ENCODE data around the gene NHLH1. TPM values are rescaled to one million over a fixed set of nuclear protein-coding genes. Genes with fewer than 3 reads are reported as not detected.

Gene NHLH1
- total RNA-seq, 1 donor from 2014 or later, result 0.71 TPM

GRCh38 chr1:160398823-160399222 is 32.0 kb downstream of the NHLH1 start:
- Mint-ChIP-seq H3K36me3 (ENCODE audit: low read depth) (no peaks in the 10 kb centered on the region), H3K27me3 (peaks cover 3% of the 10 kb centered on the region), H3K27ac (peak overlapping the region; percentile 10), H3K9me3 (no peaks in the 10 kb centered on the region), H3K4me1 (peaks cover 33% of the 10 kb centered on the region), H3K4me3 (peak overlapping the region; percentile 54)
- DNase-seq (no peak), ATAC-seq (ENCODE audit: low read depth) (no peak)
- CTCF ChIA-PET, result interaction anchor here (0.9 to 1.9 kb wide), 2 partner anchors 22 to 208 kb away, joined by 3 to 5 read pairs; no protein-coding TSS in a partner anchor
- intact Hi-C loops (cut with micrococcal nuclease), result no loop called here
- no peak for TF ChIP-seq CTCF (IDR thresholded peaks at IDR 0.05)
- POLR2A ChIA-PET, result no interaction called here

GRCh38 chr1:160399544-160400222 is 32.8 kb downstream of the NHLH1 start:
- H3K27me3 Mint-ChIP-seq, result no peaks in the 10 kb centered on the region
- H3K27ac Mint-ChIP-seq, result no peak overlapping the region
- POLR2A ChIA-PET, result interaction anchor here (0.6 to 0.7 kb wide), 2 partner anchors 143 to 733 kb away, joined by 3 to 5 read pairs; no protein-coding TSS in a partner anchor
- ATAC-seq (ENCODE audit: low read depth) (no peak), DNase-seq (no peak)
- no peaks in the 10 kb centered on the region for H3K9me3 Mint-ChIP-seq
- no peaks in the 10 kb centered on the region for H3K36me3 Mint-ChIP-seq (ENCODE audit: low read depth)
- no peak for TF ChIP-seq CTCF (IDR thresholded peaks at IDR 0.05)
- intact Hi-C loops (cut with micrococcal nuclease), result no loop called here
- H3K4me3 Mint-ChIP-seq, result peak overlapping the region; percentile 71
- H3K4me1 Mint-ChIP-seq, result peaks cover 42% of the 10 kb centered on the region
- CTCF ChIA-PET, result no interaction called here

- ATAC-seq (ENCODE audit: low read depth), result peak; percentile 69
- H3K27me3 Mint-ChIP-seq, result no peaks in the 10 kb centered on the region
- TF ChIP-seq CTCF (IDR thresholded peaks at IDR 0.05), result no peak
- peaks cover 45% of the 10 kb centered on the region for H3K4me1 Mint-ChIP-seq
- H3K4me3 Mint-ChIP-seq, result peak within 1 kb of the TSS; percentile 84
- intact Hi-C loops (cut with micrococcal nuclease), result no loop called here
- H3K36me3 Mint-ChIP-seq (ENCODE audit: low read depth), result no peaks in the 10 kb centered on the region
- CTCF ChIA-PET, result no interaction called here
- H3K27ac Mint-ChIP-seq, result peak within 1 kb of the TSS; percentile 68
- DNase-seq, result peak; percentile 74
- POLR2A ChIA-PET, result interaction anchor here (0.6 to 1.3 kb wide), 4 partner anchors 66 to 733 kb away, joined by 3 to 9 read pairs (median 7); no protein-coding TSS in a partner anchor
- no peaks in the 10 kb centered on the region for H3K9me3 Mint-ChIP-seq
Observed at GRCh38 chr1:160400223-160400645, 33.4 kb downstream of the NHLH1 start, which contains the start of gene VANGL2. Gene VANGL2 (plus strand): TSS chr1:160400564. CDS start chr1:160415838, 15,274 bp downstream.

- Mint-ChIP-seq H3K36me3 (ENCODE audit: low read depth) (no peaks in the 10 kb centered on the region), H3K27ac (peak overlapping the region; percentile 68), H3K27me3 (no peaks in the 10 kb centered on the region), H3K4me1 (peaks cover 48% of the 10 kb centered on the region), H3K9me3 (no peaks in the 10 kb centered on the region), H3K4me3 (peak overlapping the region; percentile 84)
- ATAC-seq (ENCODE audit: low read depth) (peak; percentile 49), DNase-seq (peak; percentile 44)
- intact Hi-C loops (cut with micrococcal nuclease), result no loop called here
- TF ChIP-seq CTCF (IDR thresholded peaks at IDR 0.05), result no peak
- POLR2A ChIA-PET, result interaction anchor here (0.6 to 1.3 kb wide), 4 partner anchors 47 to 721 kb away, joined by 3 to 9 read pairs (median 6); no protein-coding TSS in a partner anchor
- CTCF ChIA-PET, result no interaction called here
Observed at GRCh38 chr1:160400646-160401486, 34.0 kb downstream of the NHLH1 start.

- DNase-seq (no peak), ATAC-seq (ENCODE audit: low read depth) (no peak)
- Mint-ChIP-seq H3K9me3 (no peaks in the 10 kb centered on the region), H3K36me3 (ENCODE audit: low read depth) (no peaks in the 10 kb centered on the region), H3K27ac (peak overlapping the region; percentile 68), H3K4me1 (peaks cover 48% of the 10 kb centered on the region), H3K27me3 (no peaks in the 10 kb centered on the region), H3K4me3 (peak overlapping the region; percentile 84)
- TF ChIP-seq CTCF (IDR thresholded peaks at IDR 0.05), result no peak
- POLR2A ChIA-PET, result interaction anchor here (0.7 to 1.3 kb wide), 2 partner anchors 87 to 720 kb away, joined by 4 to 9 read pairs; no protein-coding TSS in a partner anchor
- CTCF ChIA-PET, result no interaction called here
- intact Hi-C loops (cut with micrococcal nuclease), result no loop called here
Observed at GRCh38 chr1:160401487-160401805, 34.6 kb downstream of the NHLH1 start.

Data from activated B cell treated with CpG ODN at 0.5 μM for 24 hours (primary cell).